HepG2 (cell line): ENCODE data around the gene CREB3. TPM values are rescaled to one million over a fixed set of nuclear protein-coding genes. Genes with fewer than 3 reads are reported as not detected.
A peak's percentile ranks its signal among the peaks of the same experiment; 100 is the strongest.

Experiments
- CBX5 ChIP-seq: sonication (generic); formaldehyde crosslinking; IDR thresholded peaks from 2 replicates; pipeline ENCODE4 v1.4.0; 2020; ENCODE audit warnings: missing genetic modification reagents, borderline replicate concordance
- FOXP1 ChIP-seq, 2 experiments: fragments of 450-650 bp in 1 of 2; IDR thresholded peaks; 2 replicates each; pipeline ENCODE4 v1.6.1; 2017 to 2018; ENCODE audit warnings: antibody characterized with exemption in 1 of 2
- KDM5B ChIP-seq: sonication (generic); formaldehyde crosslinking; IDR thresholded peaks from 2 replicates; pipeline ENCODE4 v1.4.0; 2020; ENCODE audit warnings: missing genetic modification reagents, mild to moderate bottlenecking, borderline replicate concordance
- KMT2A ChIP-seq: sonication (generic); formaldehyde crosslinking; IDR thresholded peaks from 2 replicates; pipeline ENCODE4 v1.4.0; 2020; ENCODE audit warnings: missing genetic modification reagents
- MAFF ChIP-seq: IDR thresholded peaks from 2 replicates; pipeline ENCODE4 v1.6.1; 2011; ENCODE audit warnings: low read depth, low read length, improper control_type of control experiment
- NR3C1 ChIP-seq: sonication (generic); formaldehyde crosslinking; IDR thresholded peaks from 2 replicates; pipeline ENCODE4 v1.4.0; 2020; ENCODE audit warnings: missing genetic modification reagents
- RELA ChIP-seq: sonication (generic); formaldehyde crosslinking; IDR thresholded peaks from 2 replicates; pipeline ENCODE4 v1.4.0; 2020; ENCODE audit warnings: missing genetic modification reagents
- RFX5 ChIP-seq: IDR thresholded peaks from 2 replicates; pipeline ENCODE4 v1.6.1; 2011; ENCODE audit warnings: low read depth, low read length, improper control_type of control experiment
- SIN3A ChIP-seq: IDR thresholded peaks from 2 replicates; pipeline ENCODE4 v1.6.1; 2011; ENCODE audit warnings: low read depth, mild to moderate bottlenecking, control low read depth, low read length, borderline replicate concordance
- ZNF331 ChIP-seq: sonication (generic); formaldehyde crosslinking; IDR thresholded peaks from 2 replicates; pipeline ENCODE4 v1.4.0; 2020; ENCODE audit warnings: missing genetic modification reagents
- polyA plus RNA-seq, 8 experiments: library from polyadenylated mRNA; depleted of rRNA in 3 of 8; stranded (reverse) in 7 of 8; unstranded in 1 of 8; fragments of >200 nt; fragmentation: Illumina TruSeq in 4 of 8; extraction: Trizol in 4 of 8; gene quantifications; 2 replicates each; pipeline versions ENCODE4 v1.2.1 to v1.2.3, GENCODE V29; 2011 to 2016; ENCODE audit warnings: low read depth in 4 of 8, missing spikeins in 1 of 8, mixed read lengths in 1 of 8; ENCODE audit not compliant: insufficient read depth in 1 of 8
- total RNA-seq, 5 experiments: library from RNA; depleted of rRNA; stranded (reverse); fragments of >200 nt; fragmentation: Illumina TruSeq; extraction: Trizol; gene quantifications; 2 replicates each; pipeline ENCODE4 v1.2.3, GENCODE V29; 2016; ENCODE audit warnings: low read depth in 1 of 5
- TF ChIP-seq, protein P1 (sequence below): sonication (generic); formaldehyde crosslinking; IDR thresholded peaks from 2 replicates; pipeline ENCODE4 v1.4.0; 2020; ENCODE audit warnings: missing genetic modification reagents
- TF ChIP-seq, protein P2 (sequence below), 2 experiments: fragments of 450-650 bp in 1 of 2; sonication (generic) in 1 of 2; formaldehyde crosslinking in 1 of 2; IDR thresholded peaks; 2 replicates each; pipeline versions ENCODE4 v1.6.1 to v1.8.0; 2016 to 2022; ENCODE audit warnings: antibody characterized with exemption in 1 of 2, mild to moderate bottlenecking in 1 of 2, missing genetic modification reagents in 1 of 2
- TF ChIP-seq, protein P3 (sequence below): conservative IDR thresholded peaks from 2 replicates; pipeline ENCODE4 v1.6.1; 2018; ENCODE audit warnings: missing genetic modification reagents

CREB3 gene
- total and polyA plus RNA-seq, 2 of the 13 experiments (the other 11 are each of a cell fraction or from before 2014, with no cell fraction given): 11.1 to 34.2 TPM

DNA sequence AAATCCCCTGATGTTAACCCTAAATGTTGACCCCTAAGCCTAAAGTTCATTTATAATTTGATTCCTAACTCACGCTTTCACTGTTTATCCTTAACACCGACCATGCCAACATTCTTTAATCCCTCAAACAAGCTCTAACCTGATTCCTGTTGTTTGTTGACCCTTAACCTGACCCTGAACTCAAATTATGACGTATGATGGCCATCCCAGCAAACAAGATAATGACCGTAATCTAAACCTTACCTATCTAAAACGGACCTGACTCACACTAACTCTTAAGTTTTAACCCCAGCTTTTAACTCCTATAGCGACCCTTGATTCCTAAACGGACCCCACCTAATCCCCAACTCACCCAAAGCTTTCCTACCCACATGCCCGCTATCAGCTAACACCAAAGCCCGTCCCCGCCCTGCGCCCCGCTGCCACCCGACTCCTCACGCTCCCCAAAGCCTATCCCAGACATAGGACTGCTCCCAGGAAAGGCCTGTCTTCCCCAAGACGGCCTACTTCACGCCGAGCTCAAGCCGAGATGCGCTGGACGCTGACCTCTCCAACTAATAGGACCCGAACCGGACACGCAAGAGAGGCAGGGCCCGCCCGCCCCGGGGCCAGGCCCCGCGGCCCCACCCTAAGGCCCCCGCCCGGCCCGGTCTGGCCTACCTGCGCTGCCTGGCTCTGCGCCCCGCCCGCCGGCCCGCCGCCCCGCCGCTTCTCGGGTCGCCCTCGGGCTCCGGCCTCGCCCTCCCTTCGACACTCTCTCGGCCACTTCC, 866 bp upstream of the CREB3 start (continued):
- TF ChIP-seq NR3C1 (CRISPR knock-in tag) (no peak), CBX5 (CRISPR knock-in tag) (no peak), SIN3A (0 out of 2 replicates have a peak, but pooled peaks have one; percentile 15), KMT2A (CRISPR knock-in tag) (no peak), RFX5 (no peak), KDM5B (no peak), MAFF (no peak), RELA (no peak), FOXP1 (IDR thresholded peaks at IDR 0.05) (no peak), FOXP1 (CRISPR knock-in tag; IDR thresholded peaks at IDR 0.05) (peak; percentile 31; the same call in 1 of the 2 replicates), ZNF331 (CRISPR knock-in tag) (no peak)
- TF ChIP-seq, protein P1, sequence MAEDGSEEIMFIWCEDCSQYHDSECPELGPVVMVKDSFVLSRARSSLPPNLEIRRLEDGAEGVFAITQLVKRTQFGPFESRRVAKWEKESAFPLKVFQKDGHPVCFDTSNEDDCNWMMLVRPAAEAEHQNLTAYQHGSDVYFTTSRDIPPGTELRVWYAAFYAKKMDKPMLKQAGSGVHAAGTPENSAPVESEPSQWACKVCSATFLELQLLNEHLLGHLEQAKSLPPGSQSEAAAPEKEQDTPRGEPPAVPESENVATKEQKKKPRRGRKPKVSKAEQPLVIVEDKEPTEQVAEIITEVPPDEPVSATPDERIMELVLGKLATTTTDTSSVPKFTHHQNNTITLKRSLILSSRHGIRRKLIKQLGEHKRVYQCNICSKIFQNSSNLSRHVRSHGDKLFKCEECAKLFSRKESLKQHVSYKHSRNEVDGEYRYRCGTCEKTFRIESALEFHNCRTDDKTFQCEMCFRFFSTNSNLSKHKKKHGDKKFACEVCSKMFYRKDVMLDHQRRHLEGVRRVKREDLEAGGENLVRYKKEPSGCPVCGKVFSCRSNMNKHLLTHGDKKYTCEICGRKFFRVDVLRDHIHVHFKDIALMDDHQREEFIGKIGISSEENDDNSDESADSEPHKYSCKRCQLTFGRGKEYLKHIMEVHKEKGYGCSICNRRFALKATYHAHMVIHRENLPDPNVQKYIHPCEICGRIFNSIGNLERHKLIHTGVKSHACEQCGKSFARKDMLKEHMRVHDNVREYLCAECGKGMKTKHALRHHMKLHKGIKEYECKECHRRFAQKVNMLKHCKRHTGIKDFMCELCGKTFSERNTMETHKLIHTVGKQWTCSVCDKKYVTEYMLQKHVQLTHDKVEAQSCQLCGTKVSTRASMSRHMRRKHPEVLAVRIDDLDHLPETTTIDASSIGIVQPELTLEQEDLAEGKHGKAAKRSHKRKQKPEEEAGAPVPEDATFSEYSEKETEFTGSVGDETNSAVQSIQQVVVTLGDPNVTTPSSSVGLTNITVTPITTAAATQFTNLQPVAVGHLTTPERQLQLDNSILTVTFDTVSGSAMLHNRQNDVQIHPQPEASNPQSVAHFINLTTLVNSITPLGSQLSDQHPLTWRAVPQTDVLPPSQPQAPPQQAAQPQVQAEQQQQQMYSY: no peak
- TF ChIP-seq, protein P2, sequence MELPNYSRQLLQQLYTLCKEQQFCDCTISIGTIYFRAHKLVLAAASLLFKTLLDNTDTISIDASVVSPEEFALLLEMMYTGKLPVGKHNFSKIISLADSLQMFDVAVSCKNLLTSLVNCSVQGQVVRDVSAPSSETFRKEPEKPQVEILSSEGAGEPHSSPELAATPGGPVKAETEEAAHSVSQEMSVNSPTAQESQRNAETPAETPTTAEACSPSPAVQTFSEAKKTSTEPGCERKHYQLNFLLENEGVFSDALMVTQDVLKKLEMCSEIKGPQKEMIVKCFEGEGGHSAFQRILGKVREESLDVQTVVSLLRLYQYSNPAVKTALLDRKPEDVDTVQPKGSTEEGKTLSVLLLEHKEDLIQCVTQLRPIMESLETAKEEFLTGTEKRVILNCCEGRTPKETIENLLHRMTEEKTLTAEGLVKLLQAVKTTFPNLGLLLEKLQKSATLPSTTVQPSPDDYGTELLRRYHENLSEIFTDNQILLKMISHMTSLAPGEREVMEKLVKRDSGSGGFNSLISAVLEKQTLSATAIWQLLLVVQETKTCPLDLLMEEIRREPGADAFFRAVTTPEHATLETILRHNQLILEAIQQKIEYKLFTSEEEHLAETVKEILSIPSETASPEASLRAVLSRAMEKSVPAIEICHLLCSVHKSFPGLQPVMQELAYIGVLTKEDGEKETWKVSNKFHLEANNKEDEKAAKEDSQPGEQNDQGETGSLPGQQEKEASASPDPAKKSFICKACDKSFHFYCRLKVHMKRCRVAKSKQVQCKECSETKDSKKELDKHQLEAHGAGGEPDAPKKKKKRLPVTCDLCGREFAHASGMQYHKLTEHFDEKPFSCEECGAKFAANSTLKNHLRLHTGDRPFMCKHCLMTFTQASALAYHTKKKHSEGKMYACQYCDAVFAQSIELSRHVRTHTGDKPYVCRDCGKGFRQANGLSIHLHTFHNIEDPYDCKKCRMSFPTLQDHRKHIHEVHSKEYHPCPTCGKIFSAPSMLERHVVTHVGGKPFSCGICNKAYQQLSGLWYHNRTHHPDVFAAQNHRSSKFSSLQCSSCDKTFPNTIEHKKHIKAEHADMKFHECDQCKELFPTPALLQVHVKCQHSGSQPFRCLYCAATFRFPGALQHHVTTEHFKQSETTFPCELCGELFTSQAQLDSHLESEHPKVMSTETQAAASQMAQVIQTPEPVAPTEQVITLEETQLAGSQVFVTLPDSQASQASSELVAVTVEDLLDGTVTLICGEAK (IDR thresholded peaks at IDR 0.05): no peak
- TF ChIP-seq, protein P2 (CRISPR knock-in tag; IDR thresholded peaks at IDR 0.05): no peak
- TF ChIP-seq, protein P3, sequence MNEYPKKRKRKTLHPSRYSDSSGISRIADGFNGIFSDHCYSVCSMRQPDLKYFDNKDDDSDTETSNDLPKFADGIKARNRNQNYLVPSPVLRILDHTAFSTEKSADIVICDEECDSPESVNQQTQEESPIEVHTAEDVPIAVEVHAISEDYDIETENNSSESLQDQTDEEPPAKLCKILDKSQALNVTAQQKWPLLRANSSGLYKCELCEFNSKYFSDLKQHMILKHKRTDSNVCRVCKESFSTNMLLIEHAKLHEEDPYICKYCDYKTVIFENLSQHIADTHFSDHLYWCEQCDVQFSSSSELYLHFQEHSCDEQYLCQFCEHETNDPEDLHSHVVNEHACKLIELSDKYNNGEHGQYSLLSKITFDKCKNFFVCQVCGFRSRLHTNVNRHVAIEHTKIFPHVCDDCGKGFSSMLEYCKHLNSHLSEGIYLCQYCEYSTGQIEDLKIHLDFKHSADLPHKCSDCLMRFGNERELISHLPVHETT (CRISPR knock-in tag): no peak
